GM23338 (cell line): ENCODE results near the gene DNAAF5. TPM values are rescaled to one million over a fixed set of nuclear protein-coding genes. Genes with fewer than 3 reads are reported as not detected.

Experiments
- ATAC-seq: fragments of 200-7000 bp; cut with Tn5 transposase; 3 replicates; pipeline ENCODE4 v1.9.1; 2020
- DNase-seq: peaks from one replicate; pipeline ENCODE4 v3.0.0-alpha.2; 2015; ENCODE audit warnings: low spot score
- H2AFZ ChIP-seq: fragments of 200-600 bp; sonication (generic); 2 replicates; pipeline ENCODE4 v1.8.0; 2016; ENCODE audit warnings: antibody characterized with exemption, mild to moderate bottlenecking, moderate library complexity
- H3F3A ChIP-seq: fragments of 200-600 bp; sonication (generic); replicated peaks from 2 replicates; pipeline ENCODE4 v1.8.0; 2017; ENCODE audit warnings: antibody characterized with exemption, mixed run types, low read depth
- H3K27ac ChIP-seq: fragments of 200-600 bp; sonication (generic); 2 replicates; pipeline ENCODE4 v1.6.1; 2016; ENCODE audit warnings: low read depth
- H3K27me3 ChIP-seq: fragments of 200-600 bp; sonication (generic); 2 replicates; pipeline ENCODE4 v1.8.0; 2016; ENCODE audit warnings: mild to moderate bottlenecking, mixed run types, moderate library complexity; ENCODE audit not compliant: insufficient read depth
- H3K36me3 ChIP-seq: fragments of 200-600 bp; sonication (generic); 2 replicates; pipeline ENCODE4 v1.8.0; 2016; ENCODE audit warnings: mild to moderate bottlenecking; ENCODE audit not compliant: insufficient read depth
- H3K4me1 ChIP-seq: fragments of 200-600 bp; sonication (generic); 2 replicates; pipeline ENCODE4 v1.8.0; 2016; ENCODE audit warnings: mild to moderate bottlenecking, moderate library complexity; ENCODE audit not compliant: insufficient read depth
- H3K4me2 ChIP-seq: fragments of 200-600 bp; sonication (generic); 2 replicates; pipeline ENCODE4 v1.7.1; 2017; ENCODE audit warnings: mixed run types
- H3K4me3 ChIP-seq: fragments of 200-600 bp; sonication (generic); 2 replicates; pipeline ENCODE4 v1.6.1; 2016; ENCODE audit warnings: mixed run types
- H3K79me2 ChIP-seq: fragments of 200-600 bp; sonication (generic); replicated peaks from 2 replicates; pipeline ENCODE4 v1.8.0; 2017; ENCODE audit warnings: mild to moderate bottlenecking; ENCODE audit not compliant: insufficient read depth
- H3K9me2 ChIP-seq: fragments of 200-600 bp; sonication (generic); 2 replicates; pipeline ENCODE4 v1.8.0; 2017; ENCODE audit not compliant: insufficient read depth
- H4K20me1 ChIP-seq: fragments of 200-600 bp; sonication (generic); replicated peaks from 2 replicates; pipeline ENCODE4 v1.8.0; 2017; ENCODE audit warnings: mild to moderate bottlenecking; ENCODE audit not compliant: insufficient read depth
- H3K27ac Mint-ChIP-seq: 2 replicates; pipeline ENCODE4 v1.8.0; 2020; ENCODE audit warnings: inconsistent platforms, mild to moderate bottlenecking, moderate library complexity, mixed read lengths
- H3K27me3 Mint-ChIP-seq: 3 replicates; pipeline ENCODE4 v1.8.0; 2022; ENCODE audit warnings: low read depth, mild to moderate bottlenecking, moderate library complexity, mixed read lengths, inconsistent platforms; ENCODE audit not compliant: insufficient read depth, poor library complexity
- H3K36me3 Mint-ChIP-seq: 3 replicates; pipeline ENCODE4 v1.8.0; 2021; ENCODE audit warnings: low read depth, mild to moderate bottlenecking, inconsistent platforms, moderate library complexity, mixed read lengths
- H3K4me1 Mint-ChIP-seq: 3 replicates; pipeline ENCODE4 v1.8.0; 2020; ENCODE audit warnings: mild to moderate bottlenecking, inconsistent platforms, mixed read lengths
- H3K4me3 Mint-ChIP-seq: 3 replicates; pipeline ENCODE4 v1.8.0; 2021; ENCODE audit warnings: moderate library complexity, mild to moderate bottlenecking, inconsistent platforms, mixed read lengths
- H3K9me3 Mint-ChIP-seq: 3 replicates; pipeline ENCODE4 v1.8.0; 2020; ENCODE audit warnings: moderate library complexity, mild to moderate bottlenecking, inconsistent platforms, mixed read lengths
- CREB1 ChIP-seq: fragments of 250-450 bp; sonication (Bioruptor Pico); IDR thresholded peaks from 2 replicates; pipeline ENCODE4 v1.5.0; 2020; ENCODE audit warnings: low read depth, mild to moderate bottlenecking, moderate library complexity
- CTCF ChIP-seq, 2 experiments: fragments of 200-600 bp in 1 of 2; sonication (generic) in 1 of 2; conservative IDR thresholded peaks; 2 replicates each; pipeline versions ENCODE4 v1.5.1 to v1.6.1; 2016 to 2017; ENCODE audit warnings: antibody characterized with exemption in 2 of 2, low read depth in 2 of 2, mild to moderate bottlenecking in 2 of 2, moderate library complexity in 1 of 2
- EZH2 ChIP-seq: fragments of 200-600 bp; sonication (generic); IDR thresholded peaks from one replicate; pipeline ENCODE4 v1.8.0; 2017; ENCODE audit warnings: antibody characterized with exemption, mild to moderate bottlenecking, low read depth; ENCODE audit not compliant: unreplicated experiment
- EZH2phosphoT487 ChIP-seq: fragments of 200-600 bp; sonication (generic); IDR thresholded peaks from one replicate; pipeline ENCODE4 v1.8.1; 2018; ENCODE audit warnings: antibody characterized with exemption; ENCODE audit not compliant: unreplicated experiment
- JUNB ChIP-seq: IDR thresholded peaks from one replicate; pipeline ENCODE4 v1.6.1; 2016; ENCODE audit warnings: antibody characterized with exemption; ENCODE audit not compliant: unreplicated experiment
- NANOG ChIP-seq: IDR thresholded peaks from 2 replicates; pipeline ENCODE4 v1.6.1; 2016; ENCODE audit warnings: antibody characterized with exemption, borderline replicate concordance
- POLR2AphosphoS5 ChIP-seq: IDR thresholded peaks from 2 replicates; pipeline ENCODE4 v1.6.1; 2016; ENCODE audit warnings: antibody characterized with exemption, low read depth
- STAT1 ChIP-seq: IDR thresholded peaks from one replicate; pipeline ENCODE4 v1.6.1; 2016; ENCODE audit warnings: antibody characterized with exemption; ENCODE audit not compliant: unreplicated experiment
- ZNF114 ChIP-seq: fragments of 250-450 bp; sonication (Bioruptor Pico); IDR thresholded peaks from 2 replicates; pipeline ENCODE4 v1.5.0; 2020; ENCODE audit warnings: mild to moderate bottlenecking, moderate library complexity
- polyA plus RNA-seq: library from polyadenylated mRNA; unstranded; fragments of >200 nt; fragmentation: Nextera tagmentation; extraction: Ambion mirVana; gene quantifications from 2 replicates; pipeline ENCODE4 v1.2.1, GENCODE V29; 2016
- total RNA-seq: library from RNA; depleted of rRNA; stranded (reverse); fragments of >200 nt; shearing (Covaris generic); gene quantifications from 2 replicates; pipeline ENCODE4 v1.2.3, GENCODE V29; 2014
- TF ChIP-seq, protein P1 (sequence below): IDR thresholded peaks from one replicate; pipeline ENCODE4 v1.6.1; 2018; ENCODE audit warnings: antibody characterized with exemption; ENCODE audit not compliant: unreplicated experiment

Gene DNAAF5
- total and polyA plus RNA-seq, 2 experiments from 2014 or later: 20.4 to 86.7 TPM

GRCh38 chr7:739983-740942, 13.8 kb downstream of the DNAAF5 start:
- Mint-ChIP-seq H3K4me1 (no peaks in the 10 kb centered on the region), H3K9me3 (no peaks in the 10 kb centered on the region; the same call in 1 of the 3 replicates), H3K27me3 (peaks cover 3% of the 10 kb centered on the region), H3K36me3 (peaks cover 34% of the 10 kb centered on the region), H3K4me3 (no peak overlapping the region), H3K27ac (no peak overlapping the region)
- Histone ChIP-seq H3K4me3 (no peak overlapping the region), H3K27ac (no peak overlapping the region), H4K20me1 (peaks cover 14% of the 10 kb centered on the region), H3K4me1 (no peaks in the 10 kb centered on the region), H3K27me3 (no peaks in the 10 kb centered on the region), H3K79me2 (peaks cover 43% of the 10 kb centered on the region), H3F3A (peaks cover 4% of the 10 kb centered on the region), H3K36me3 (no peaks in the 10 kb centered on the region), H3K4me2 (no peak overlapping the region), H2AFZ (no peak overlapping the region), H3K9me2 (no peaks in the 10 kb centered on the region)
- DNase-seq (no peak), ATAC-seq (no peak)
- TF ChIP-seq STAT1: no peak
- TF ChIP-seq EZH2phosphoT487: no peak
- no peak for TF ChIP-seq ZNF114 (CRISPR knock-in tag)
- TF ChIP-seq, protein P1, sequence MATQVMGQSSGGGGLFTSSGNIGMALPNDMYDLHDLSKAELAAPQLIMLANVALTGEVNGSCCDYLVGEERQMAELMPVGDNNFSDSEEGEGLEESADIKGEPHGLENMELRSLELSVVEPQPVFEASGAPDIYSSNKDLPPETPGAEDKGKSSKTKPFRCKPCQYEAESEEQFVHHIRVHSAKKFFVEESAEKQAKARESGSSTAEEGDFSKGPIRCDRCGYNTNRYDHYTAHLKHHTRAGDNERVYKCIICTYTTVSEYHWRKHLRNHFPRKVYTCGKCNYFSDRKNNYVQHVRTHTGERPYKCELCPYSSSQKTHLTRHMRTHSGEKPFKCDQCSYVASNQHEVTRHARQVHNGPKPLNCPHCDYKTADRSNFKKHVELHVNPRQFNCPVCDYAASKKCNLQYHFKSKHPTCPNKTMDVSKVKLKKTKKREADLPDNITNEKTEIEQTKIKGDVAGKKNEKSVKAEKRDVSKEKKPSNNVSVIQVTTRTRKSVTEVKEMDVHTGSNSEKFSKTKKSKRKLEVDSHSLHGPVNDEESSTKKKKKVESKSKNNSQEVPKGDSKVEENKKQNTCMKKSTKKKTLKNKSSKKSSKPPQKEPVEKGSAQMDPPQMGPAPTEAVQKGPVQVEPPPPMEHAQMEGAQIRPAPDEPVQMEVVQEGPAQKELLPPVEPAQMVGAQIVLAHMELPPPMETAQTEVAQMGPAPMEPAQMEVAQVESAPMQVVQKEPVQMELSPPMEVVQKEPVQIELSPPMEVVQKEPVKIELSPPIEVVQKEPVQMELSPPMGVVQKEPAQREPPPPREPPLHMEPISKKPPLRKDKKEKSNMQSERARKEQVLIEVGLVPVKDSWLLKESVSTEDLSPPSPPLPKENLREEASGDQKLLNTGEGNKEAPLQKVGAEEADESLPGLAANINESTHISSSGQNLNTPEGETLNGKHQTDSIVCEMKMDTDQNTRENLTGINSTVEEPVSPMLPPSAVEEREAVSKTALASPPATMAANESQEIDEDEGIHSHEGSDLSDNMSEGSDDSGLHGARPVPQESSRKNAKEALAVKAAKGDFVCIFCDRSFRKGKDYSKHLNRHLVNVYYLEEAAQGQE: no peak
- no peak for TF ChIP-seq CTCF (conservative IDR thresholded peaks at IDR 0.05; ENCODE audit: low read depth in 2 of 2)
- TF ChIP-seq POLR2AphosphoS5: no peak
- no peak for TF ChIP-seq CREB1
- TF ChIP-seq NANOG: no peak

DNA sequence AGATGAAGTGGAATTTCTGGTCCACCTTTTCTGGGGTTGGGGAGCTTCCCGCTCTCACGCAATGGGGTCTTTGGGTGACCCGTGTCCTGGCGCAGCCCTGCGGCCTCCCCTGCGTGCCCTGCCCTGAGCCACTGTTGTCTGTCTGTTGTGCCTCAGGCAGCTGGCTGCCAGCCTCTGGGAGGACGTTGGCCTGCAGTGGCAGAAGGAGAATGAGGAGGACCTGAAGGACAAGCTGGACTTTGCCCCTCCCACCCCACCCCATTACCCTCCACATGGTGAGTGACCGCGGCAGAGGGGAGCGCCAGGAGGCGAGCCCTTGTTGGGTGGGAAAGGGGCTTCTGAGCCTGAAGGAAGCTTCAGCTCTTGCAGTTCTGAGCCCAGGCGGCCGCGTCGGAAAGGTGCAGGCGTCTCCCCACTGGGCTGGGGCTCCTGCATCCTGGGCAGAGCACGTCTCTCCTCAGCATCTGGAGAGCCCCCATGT, 14.7 kb downstream of the DNAAF5 start:
- no peak overlapping the region for H3K4me3 ChIP-seq
- H3K4me3 Mint-ChIP-seq: no peak overlapping the region
- no peaks in the 10 kb centered on the region for H3K27me3 ChIP-seq
- H2AFZ ChIP-seq: no peak overlapping the region
- H3K4me1 Mint-ChIP-seq: no peaks in the 10 kb centered on the region
- H3F3A ChIP-seq: peaks cover 10% of the 10 kb centered on the region
- ATAC-seq (no peak), DNase-seq (no peak)
- H3K36me3 Mint-ChIP-seq: peaks cover 42% of the 10 kb centered on the region
- no peak overlapping the region for H3K27ac ChIP-seq
- H3K9me2 ChIP-seq: no peaks in the 10 kb centered on the region
- H3K79me2 ChIP-seq: peaks cover 39% of the 10 kb centered on the region
- peaks cover 14% of the 10 kb centered on the region for H4K20me1 ChIP-seq
- H3K4me1 ChIP-seq: no peaks in the 10 kb centered on the region
- H3K9me3 Mint-ChIP-seq: no peaks in the 10 kb centered on the region; the same call in 1 of the 3 replicates
- peaks cover 3% of the 10 kb centered on the region for H3K27me3 Mint-ChIP-seq
- H3K4me2 ChIP-seq: no peak overlapping the region
- no peak overlapping the region for H3K27ac Mint-ChIP-seq
- H3K36me3 ChIP-seq: no peaks in the 10 kb centered on the region
- TF ChIP-seq JUNB (no peak), ZNF114 (CRISPR knock-in tag) (no peak), POLR2AphosphoS5 (no peak), EZH2 (no peak)
